ENCODE measurements around the gene CADPS. TPM values are rescaled to one million over a fixed set of nuclear protein-coding genes. Genes with fewer than 3 reads are reported as not detected.
A peak's percentile ranks its signal among the peaks of the same experiment; 100 is the strongest.

CADPS gene
- total and polyA plus RNA-seq, 5 donors = 29.4 to 64.2 (median 39.3) TPM

- ATAC-seq (no peak), DNase-seq (no peak)
- no peak overlapping the region for H3K4me3 ChIP-seq (ENCODE audit: low read length)
- intact Hi-C loops (cut with DNase I) = no loop called here
- WGBS = 5% methylated on average over 14 of the region's 14 CpGs
- no peak overlapping the region for H3K27ac ChIP-seq (ENCODE audit: low read length)
- H3K4me1 ChIP-seq (ENCODE audit: control insufficient read depth, insufficient read depth, low read length) = no peaks in the 10 kb centered on the region
- H3K9me3 ChIP-seq (ENCODE audit: control insufficient read depth, low read length) = peaks cover 2% of the 10 kb centered on the region
- no peaks in the 10 kb centered on the region for H3K27me3 ChIP-seq (ENCODE audit: control insufficient read depth, insufficient read depth)
Measured at GRCh38 chr3:62378921-62379320, 496.3 kb downstream of the CADPS start.

- WGBS = 3% methylated on average over 29 of the region's 29 CpGs
Measured at GRCh38 chr3:62378311-62378789, 496.9 kb downstream of the CADPS start.

GRCh38 chr3:62376906-62377877 lies 498.0 kb downstream of the CADPS start:
- 20% methylated on average over 65 of the region's 65 CpGs for WGBS
- no peaks in the 10 kb centered on the region for H3K4me1 ChIP-seq (ENCODE audit: control insufficient read depth, insufficient read depth, low read length)
- H3K27me3 ChIP-seq (ENCODE audit: control insufficient read depth, insufficient read depth) = no peaks in the 10 kb centered on the region
- H3K27ac ChIP-seq (ENCODE audit: low read length) = no peak overlapping the region
- DNase-seq = no peak
- peaks cover 2% of the 10 kb centered on the region for H3K9me3 ChIP-seq (ENCODE audit: control insufficient read depth, low read length)
- no peak overlapping the region for H3K4me3 ChIP-seq (ENCODE audit: low read length)
- no peak for ATAC-seq
- intact Hi-C loops (cut with DNase I) = no loop called here

More at GRCh38 chr3:62378311-62378789, 496.9 kb downstream of the CADPS start:
- Histone ChIP-seq H3K27ac (ENCODE audit: low read length) (no peak overlapping the region), H3K9me3 (ENCODE audit: control insufficient read depth, low read length) (peaks cover 2% of the 10 kb centered on the region), H3K27me3 (ENCODE audit: control insufficient read depth, insufficient read depth) (no peaks in the 10 kb centered on the region), H3K4me3 (ENCODE audit: low read length) (no peak overlapping the region), H3K4me1 (ENCODE audit: control insufficient read depth, insufficient read depth, low read length) (no peaks in the 10 kb centered on the region)
- intact Hi-C loops (cut with DNase I) = no loop called here
- no peak for ATAC-seq
- DNase-seq = no peak

DNA sequence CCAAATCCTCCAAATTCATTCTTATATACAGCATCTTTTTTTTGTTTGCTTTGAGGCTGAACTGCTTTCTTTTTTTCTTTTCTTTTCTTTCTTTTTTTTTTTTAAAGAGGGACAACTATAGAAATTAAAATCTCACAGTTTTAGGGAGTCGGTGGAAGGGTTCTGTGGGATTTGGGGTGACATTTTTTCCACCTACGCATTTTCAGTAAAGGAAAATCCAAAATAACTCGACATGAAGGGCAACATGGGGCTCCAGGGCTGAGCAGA lies 498.8 kb downstream of the CADPS start:
- 53% methylated on average over 3 of the region's 3 CpGs for WGBS

DNA sequence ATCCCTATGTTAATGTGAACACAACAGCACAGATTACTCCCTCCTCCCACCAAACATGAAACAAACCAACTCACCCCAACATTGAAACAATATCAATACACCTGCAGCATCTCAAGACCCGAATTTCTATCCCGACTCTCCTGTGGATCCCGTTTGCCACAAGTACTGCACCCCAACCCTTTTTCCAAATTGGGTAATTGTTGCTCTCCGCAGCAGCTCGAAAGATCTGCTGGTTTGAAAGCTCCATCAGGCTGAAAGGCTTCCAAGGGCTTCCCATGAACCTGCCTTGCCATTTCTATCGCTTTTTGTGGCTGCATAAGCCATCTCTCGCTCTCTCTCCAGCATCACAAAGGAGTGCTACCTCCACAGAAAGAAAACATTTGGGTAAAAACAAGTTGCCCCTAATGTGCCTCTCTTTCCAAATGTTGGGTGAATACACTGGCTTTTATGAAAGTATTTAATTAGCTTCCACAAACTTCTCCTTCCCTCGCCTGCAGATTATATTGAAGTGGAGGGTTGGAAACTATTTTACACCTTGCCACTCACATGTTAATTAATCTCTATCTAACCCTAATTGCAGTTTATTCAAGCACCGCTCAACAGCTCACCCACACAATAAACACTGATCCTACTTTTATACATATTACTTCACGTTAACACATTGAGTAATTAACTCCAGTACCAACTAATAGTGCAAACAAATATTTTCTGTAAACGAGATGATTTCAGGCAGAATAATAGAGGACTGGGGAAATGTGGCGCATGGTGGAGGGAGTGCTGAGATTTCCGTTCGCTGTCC lies 499.4 kb downstream of the CADPS start:
- intact Hi-C loops (cut with DNase I) = no loop called here
- Histone ChIP-seq H3K9me3 (ENCODE audit: control insufficient read depth, low read length) (no peaks in the 10 kb centered on the region), H3K4me1 (ENCODE audit: control insufficient read depth, insufficient read depth, low read length) (no peaks in the 10 kb centered on the region), H3K27me3 (ENCODE audit: control insufficient read depth, insufficient read depth) (no peaks in the 10 kb centered on the region), H3K27ac (ENCODE audit: low read length) (no peak overlapping the region), H3K4me3 (ENCODE audit: low read length) (no peak overlapping the region)
- 23% methylated on average over 14 of the region's 14 CpGs for WGBS
- ATAC-seq = no peak
- DNase-seq = no peak

More for the DNA sequence above, 498.8 kb downstream of the CADPS start:
- intact Hi-C loops (cut with DNase I) = no loop called here
- Histone ChIP-seq H3K27ac (ENCODE audit: low read length) (no peak overlapping the region), H3K4me1 (ENCODE audit: control insufficient read depth, insufficient read depth, low read length) (no peaks in the 10 kb centered on the region), H3K27me3 (ENCODE audit: control insufficient read depth, insufficient read depth) (no peaks in the 10 kb centered on the region), H3K4me3 (ENCODE audit: low read length) (no peak overlapping the region), H3K9me3 (ENCODE audit: control insufficient read depth, low read length) (peaks cover 2% of the 10 kb centered on the region)
- no peak for ATAC-seq
- no peak for DNase-seq

- intact Hi-C loops (cut with DNase I) = no loop called here
- DNase-seq (no peak), ATAC-seq (no peak)
- 3% methylated on average over 30 of the region's 30 CpGs for WGBS
- Histone ChIP-seq H3K9me3 (ENCODE audit: control insufficient read depth, low read length) (no peaks in the 10 kb centered on the region), H3K4me1 (ENCODE audit: control insufficient read depth, insufficient read depth, low read length) (no peaks in the 10 kb centered on the region), H3K4me3 (ENCODE audit: low read length) (peak overlapping the region; percentile 36), H3K27me3 (ENCODE audit: control insufficient read depth, insufficient read depth) (no peaks in the 10 kb centered on the region), H3K27ac (ENCODE audit: low read length) (no peak overlapping the region)
Measured at GRCh38 chr3:62374341-62375218, 500.6 kb downstream of the CADPS start.

DNA sequence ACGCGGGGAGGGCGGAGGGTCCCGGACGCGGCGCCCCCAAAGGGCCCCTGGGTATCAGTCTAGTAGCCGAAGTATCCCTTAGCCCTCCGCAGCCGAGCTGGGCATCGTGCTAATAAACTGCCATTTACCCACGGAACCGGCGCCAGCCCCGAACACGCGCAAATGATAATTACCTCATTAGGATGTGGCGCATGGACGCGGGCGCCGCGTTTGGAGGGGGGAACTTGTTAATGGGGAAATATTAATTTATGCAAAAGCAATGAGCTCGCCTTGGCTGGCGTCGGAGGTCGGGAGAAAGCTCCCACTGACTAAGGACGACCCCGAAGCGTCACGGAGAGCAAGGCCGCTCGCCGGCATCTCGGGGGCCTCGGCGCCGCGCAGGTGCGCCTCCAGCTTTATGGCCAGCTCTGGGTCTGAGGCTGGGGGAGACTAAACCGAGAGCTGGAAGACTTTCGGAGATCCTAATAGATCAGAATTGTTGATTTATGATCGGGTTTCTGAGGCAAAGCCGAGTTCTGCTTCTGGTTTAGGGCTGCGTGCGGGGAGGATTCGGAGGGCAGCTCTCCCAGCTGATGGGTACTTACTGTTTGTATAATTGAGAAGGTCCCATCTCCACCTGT lies 501.4 kb downstream of the CADPS start:
- no peak for ATAC-seq
- DNase-seq = no peak
- Histone ChIP-seq H3K4me3 (ENCODE audit: low read length) (peak overlapping the region; percentile 36), H3K4me1 (ENCODE audit: control insufficient read depth, insufficient read depth, low read length) (no peaks in the 10 kb centered on the region), H3K9me3 (ENCODE audit: control insufficient read depth, low read length) (no peaks in the 10 kb centered on the region), H3K27me3 (ENCODE audit: control insufficient read depth, insufficient read depth) (no peaks in the 10 kb centered on the region), H3K27ac (ENCODE audit: low read length) (no peak overlapping the region)
- WGBS = 2% methylated on average over 47 of the region's 47 CpGs
- intact Hi-C loops (cut with DNase I) = no loop called here

- Histone ChIP-seq H3K27ac (ENCODE audit: low read length) (no peak within 1 kb of the TSS), H3K4me3 (ENCODE audit: low read length) (peak within 1 kb of the TSS; percentile 36), H3K27me3 (ENCODE audit: control insufficient read depth, insufficient read depth) (no peaks in the 10 kb centered on the region), H3K9me3 (ENCODE audit: control insufficient read depth, low read length) (no peaks in the 10 kb centered on the region), H3K4me1 (ENCODE audit: control insufficient read depth, insufficient read depth, low read length) (no peaks in the 10 kb centered on the region)
- 3% methylated on average over 28 of the region's 28 CpGs for WGBS
- intact Hi-C loops (cut with DNase I) = no loop called here
- ATAC-seq (no peak), DNase-seq (no peak)
Measured at GRCh38 chr3:62373215-62373614, 502.0 kb downstream of the CADPS start, which contains the start of gene FEZF2. Gene FEZF2, minus strand, starts transcription at chr3:62373550. Its CDS starts 682 bp downstream, at chr3:62372868.

DNA sequence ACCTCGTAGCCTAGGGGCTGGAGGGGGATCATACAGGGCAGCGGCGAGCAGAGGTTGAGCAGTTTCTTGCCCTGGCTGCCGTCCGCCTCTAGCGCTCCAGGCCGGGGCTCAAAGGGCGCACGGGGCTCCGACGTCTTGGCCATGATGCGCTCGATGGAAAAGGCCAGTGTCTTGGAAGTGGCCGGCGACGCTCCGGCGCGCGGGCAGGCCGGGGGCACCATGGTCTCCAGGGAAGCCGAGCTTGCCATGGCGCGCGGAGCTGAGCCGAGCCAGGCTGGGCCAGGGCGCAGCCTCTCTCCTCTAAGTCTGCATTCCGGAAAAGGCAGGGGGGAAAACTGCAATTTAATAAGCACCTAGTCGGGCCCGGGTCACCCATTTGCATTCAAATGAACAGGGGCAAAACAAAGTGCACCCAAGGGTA lies 502.6 kb downstream of the CADPS start:
- WGBS = 1% methylated on average over 30 of the region's 30 CpGs
- H3K27me3 ChIP-seq (ENCODE audit: control insufficient read depth, insufficient read depth) = no peaks in the 10 kb centered on the region
- no peak for ATAC-seq
- DNase-seq = no peak
- H3K27ac ChIP-seq (ENCODE audit: low read length) = no peak overlapping the region
- H3K9me3 ChIP-seq (ENCODE audit: control insufficient read depth, low read length) = no peaks in the 10 kb centered on the region
- H3K4me1 ChIP-seq (ENCODE audit: control insufficient read depth, insufficient read depth, low read length) = no peaks in the 10 kb centered on the region
- H3K4me3 ChIP-seq (ENCODE audit: low read length) = no peak overlapping the region
- intact Hi-C loops (cut with DNase I) = no loop called here
